Transverse colon (tissue), 4 donors: ENCODE measurements around the gene FBXO17. TPM values are rescaled to one million over a fixed set of nuclear protein-coding genes. Genes with fewer than 3 reads are reported as not detected.

Experiments
- DNase-seq: peaks from one replicate; pipeline ENCODE4 v3.0.0-alpha.2; 2019
- H3K27ac ChIP-seq, 4 donors: fragments of 200-600 bp; sonication (generic); 2 replicates each; pipeline ENCODE4 v1.5.1; 2016 to 2018; ENCODE audit warnings: inconsistent platforms in 4 of 4
- H3K27me3 ChIP-seq: fragments of 200-600 bp; sonication (generic); 2 replicates; pipeline ENCODE4 v1.5.1; 2017; ENCODE audit warnings: inconsistent platforms
- H3K36me3 ChIP-seq, 4 donors: fragments of 200-600 bp; sonication (generic); 2 replicates each; pipeline ENCODE4 v1.5.1; 2017 to 2019; ENCODE audit warnings: inconsistent platforms in 4 of 4
- H3K4me1 ChIP-seq, 4 donors: fragments of 200-600 bp; sonication (generic); 2 replicates each; pipeline ENCODE4 v1.5.1; 2017 to 2020; ENCODE audit warnings: inconsistent platforms in 4 of 4
- H3K4me3 ChIP-seq, 4 donors: fragments of 200-600 bp; sonication (generic); 1 replicate in 1 of 4; 2 replicates in 3 of 4; pipeline versions ENCODE4 v1.5.1 to v1.6.1; 2017 to 2019; ENCODE audit warnings: inconsistent platforms in 4 of 4
- H3K9me3 ChIP-seq, 2 donors: fragments of 200-600 bp; sonication (generic); 2 replicates each; pipeline ENCODE4 v1.5.1; 2017 to 2019; ENCODE audit warnings: inconsistent platforms in 2 of 2
- EP300 ChIP-seq: sonication (generic); formaldehyde crosslinking; IDR thresholded peaks from one replicate; pipeline ENCODE4 v1.6.1; 2017; ENCODE audit warnings: antibody characterized with exemption, low read depth
- POLR2A ChIP-seq: fragments of 450-650 bp; IDR thresholded peaks from one replicate; pipeline ENCODE4 v1.6.1; 2016; ENCODE audit warnings: antibody characterized with exemption, mild to moderate bottlenecking, moderate library complexity
- POLR2AphosphoS5 ChIP-seq, 3 donors: sonication (generic); formaldehyde crosslinking; IDR thresholded peaks; one replicate each; pipeline ENCODE4 v1.6.1; 2016; ENCODE audit warnings: antibody characterized with exemption in 3 of 3
- WGBS, 2 donors: methylation state at CpG; one replicate each; pipeline ENCODE4 v1.1.5; 2018; ENCODE audit warnings: low coverage in 1 of 2; 5-methylcytosine and 5-hydroxymethylcytosine counted together
- in situ Hi-C, 4 donors: fragments of 200-750 bp; cut with MboI; loops; one replicate each; pipeline versions ENCODE4 v1.15.0 to v1.15.1; 2017; ENCODE audit warnings: low sequenced_read_pairs in 3 of 4, low pct_ligation_motif_present in 1 of 4, low pct_unique_long_range_greater_than_20kb in 1 of 4
- intact Hi-C: fragments of 100-400 bp; cut with DNase I; formaldehyde crosslinking; loops from one replicate; pipeline ENCODE4 v1.15.1; 2023; ENCODE audit warnings: low total_unique reads
- total RNA-seq, 4 donors: library from RNA; depleted of rRNA; stranded (reverse); fragments of >200 nt; gene quantifications; one replicate each; pipeline ENCODE4 v1.1.0, GENCODE V29; 2016
- TF ChIP-seq, protein P1 (sequence below), 5 experiments: fragments of 200-600 bp in 3 of 5; fragments of 450-650 bp in 2 of 5; sonication (generic) in 3 of 5; IDR thresholded peaks; 1 replicate in 2 of 5; 2 replicates in 3 of 5; pipeline ENCODE4 v1.5.1; 2016 to 2017; ENCODE audit warnings: antibody characterized with exemption in 5 of 5, inconsistent platforms in 3 of 5, mild to moderate bottlenecking in 2 of 5, moderate library complexity in 1 of 5

The FBXO17 gene
- total RNA-seq, 4 donors from 2014 or later: 2.2 to 7.8 (median 2.4) TPM

DNA sequence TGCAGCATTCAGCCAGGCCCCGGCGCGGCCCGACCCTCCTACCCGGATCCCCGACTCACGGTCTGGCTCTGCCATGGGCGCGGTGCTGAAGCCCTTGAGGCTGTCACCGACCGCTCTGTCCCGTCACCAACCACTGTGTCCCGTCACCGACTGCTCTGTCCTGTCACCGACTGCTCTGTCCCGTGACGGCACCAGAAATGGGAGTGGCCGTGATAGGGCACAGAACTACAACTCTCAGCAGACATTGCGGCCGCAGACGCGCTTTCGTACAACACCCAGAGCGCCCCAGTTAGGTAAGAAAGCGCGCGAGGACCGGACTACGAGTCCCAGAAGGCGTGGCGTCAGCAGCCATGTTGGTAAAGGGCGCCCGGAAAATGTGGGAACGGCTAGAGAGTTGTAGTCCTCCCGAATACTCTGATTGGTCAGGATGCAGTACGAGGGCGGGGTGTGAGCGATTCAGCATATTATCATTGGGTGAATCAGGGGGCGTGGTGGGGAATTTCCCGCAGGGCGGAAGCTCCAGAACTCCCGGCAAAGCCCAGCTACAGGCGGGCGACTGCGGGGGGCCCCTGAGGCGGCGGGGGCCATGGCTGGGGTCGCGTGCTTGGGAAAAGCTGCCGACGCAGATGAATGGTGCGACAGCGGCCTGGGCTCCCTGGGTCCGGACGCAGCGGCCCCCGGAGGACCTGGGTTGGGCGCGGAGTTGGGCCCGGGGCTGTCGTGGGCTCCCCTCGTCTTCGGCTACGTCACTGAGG lies 75.9 kb downstream of the FBXO17 start, which contains the start of the genes NFKBIB and SIRT2:
NFKBIB (plus strand) TSS at position 523 of the 755 bp plus-strand sequence; CDS start at position 587, 64 bp downstream.
SIRT2 (minus strand) TSS at position 172 of the 755 bp plus-strand sequence; CDS start at position 75, 97 bp downstream.
- peak within 1 kb of the TSS; percentile 79 to 95 (median 91) for H3K4me3 ChIP-seq
- H3K4me1 ChIP-seq: peaks cover 7 to 28% (median 20%) of the 10 kb centered on the region in 4 donors
- peak; percentile 100 for DNase-seq
- in situ Hi-C loops: loop anchor here in 1 of 4 donors (10.0 kb wide), 1 partner anchor 155 kb away; the partner anchor contains the start of gene CAPN12
- H3K27me3 ChIP-seq: no peaks in the 10 kb centered on the region
- intact Hi-C loops: no loop called here
- peak; percentile 85 for TF ChIP-seq POLR2A
- peak; percentile 85 to 92 (median 88) for TF ChIP-seq POLR2AphosphoS5 (IDR thresholded peaks at IDR 0.05)
- TF ChIP-seq, protein P1, sequence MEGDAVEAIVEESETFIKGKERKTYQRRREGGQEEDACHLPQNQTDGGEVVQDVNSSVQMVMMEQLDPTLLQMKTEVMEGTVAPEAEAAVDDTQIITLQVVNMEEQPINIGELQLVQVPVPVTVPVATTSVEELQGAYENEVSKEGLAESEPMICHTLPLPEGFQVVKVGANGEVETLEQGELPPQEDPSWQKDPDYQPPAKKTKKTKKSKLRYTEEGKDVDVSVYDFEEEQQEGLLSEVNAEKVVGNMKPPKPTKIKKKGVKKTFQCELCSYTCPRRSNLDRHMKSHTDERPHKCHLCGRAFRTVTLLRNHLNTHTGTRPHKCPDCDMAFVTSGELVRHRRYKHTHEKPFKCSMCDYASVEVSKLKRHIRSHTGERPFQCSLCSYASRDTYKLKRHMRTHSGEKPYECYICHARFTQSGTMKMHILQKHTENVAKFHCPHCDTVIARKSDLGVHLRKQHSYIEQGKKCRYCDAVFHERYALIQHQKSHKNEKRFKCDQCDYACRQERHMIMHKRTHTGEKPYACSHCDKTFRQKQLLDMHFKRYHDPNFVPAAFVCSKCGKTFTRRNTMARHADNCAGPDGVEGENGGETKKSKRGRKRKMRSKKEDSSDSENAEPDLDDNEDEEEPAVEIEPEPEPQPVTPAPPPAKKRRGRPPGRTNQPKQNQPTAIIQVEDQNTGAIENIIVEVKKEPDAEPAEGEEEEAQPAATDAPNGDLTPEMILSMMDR (IDR thresholded peaks at IDR 0.05): no peak
- 0% methylated on average over 53 of the region's 64 CpGs; no CpG with 5 or more reads in 1 of the 2 donors for WGBS, 2 donors
- H3K9me3 ChIP-seq: no peaks in the 10 kb centered on the region
- no peaks in the 10 kb centered on the region for H3K36me3 ChIP-seq
- peak within 1 kb of the TSS; percentile 91 to 94 (median 93) for H3K27ac ChIP-seq

DNA sequence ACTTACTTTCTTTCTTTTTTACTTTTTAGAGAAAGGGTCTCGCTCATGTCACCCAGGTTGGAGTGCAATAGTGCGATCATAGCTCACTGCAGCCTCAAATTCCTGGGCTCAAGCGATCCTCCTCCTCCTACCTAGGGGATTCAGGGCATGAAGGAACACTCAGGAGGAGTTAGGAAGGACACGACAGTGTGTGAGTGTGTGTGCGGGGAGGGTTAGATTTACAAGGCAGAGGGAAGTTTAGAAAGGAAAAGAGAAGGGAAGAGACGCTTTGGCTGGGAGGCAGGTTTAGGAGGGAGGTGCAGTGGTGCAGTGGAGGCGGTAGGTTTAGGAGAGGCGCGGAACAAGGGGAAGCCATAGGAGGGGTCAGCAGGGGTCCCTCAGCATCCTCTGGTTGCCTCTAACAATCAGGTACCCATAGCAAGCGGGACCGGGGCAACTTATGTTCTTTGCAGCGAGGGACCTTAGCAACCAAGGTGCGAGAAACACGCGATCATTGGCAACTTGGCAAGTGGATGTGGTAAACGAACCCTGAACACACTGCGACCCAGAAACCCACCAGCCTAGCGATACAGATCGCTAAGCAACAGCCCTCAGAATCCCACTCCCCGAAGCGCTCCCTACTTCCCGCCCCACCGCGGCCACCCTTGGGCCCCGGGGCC lies 76.6 kb downstream of the FBXO17 start:
- TF ChIP-seq, protein P1 (IDR thresholded peaks at IDR 0.05): no peak
- TF ChIP-seq POLR2A (no peak), EP300 (no peak), POLR2AphosphoS5 (IDR thresholded peaks at IDR 0.05) (no peak)
- H3K36me3 ChIP-seq: no peaks in the 10 kb centered on the region
- H3K9me3 ChIP-seq: no peaks in the 10 kb centered on the region
- DNase-seq: no peak
- 6 to 13% methylated on average over 10 to 25 of the region's 25 CpGs for WGBS, 2 donors
- H3K27ac ChIP-seq: peak overlapping the region; percentile 86 to 91 (median 91)
- H3K4me1 ChIP-seq: peaks cover 7 to 28% (median 20%) of the 10 kb centered on the region in 4 donors
- peak overlapping the region; percentile 79 to 95 (median 91) for H3K4me3 ChIP-seq
- in situ Hi-C loops: loop anchor here in 1 of 4 donors (10.0 kb wide), 1 partner anchor 154 kb away; the partner anchor contains the start of gene CAPN12
- H3K27me3 ChIP-seq: no peaks in the 10 kb centered on the region
- intact Hi-C loops: no loop called here

- Histone ChIP-seq H3K4me1 (peaks cover 7 to 13% (median 10%) of the 10 kb centered on the region in 4 donors), H3K27me3 (no peaks in the 10 kb centered on the region), H3K4me3 (no peak overlapping the region), H3K9me3 (no peaks in the 10 kb centered on the region), H3K27ac (no peak overlapping the region), H3K36me3 (peaks cover 0 to 2% (median 0%) of the 10 kb centered on the region in 4 donors)
- intact Hi-C loops (no loop called here), in situ Hi-C loops (loop anchor here in 1 of 4 donors (10.0 kb wide), 1 partner anchor 150 kb away; the partner anchor contains the start of gene CAPN12)
- DNase-seq: no peak
- WGBS, 2 donors: 71 to 77% methylated on average over 6 to 9 of the region's 9 CpGs
- no peak for TF ChIP-seq POLR2A
- TF ChIP-seq POLR2AphosphoS5 (IDR thresholded peaks at IDR 0.05): no peak
- TF ChIP-seq, protein P1 (IDR thresholded peaks at IDR 0.05): no peak
- TF ChIP-seq EP300: no peak
These were observed 80.6 kb downstream of the FBXO17 start for GRCh38 chr19:38894968-38895367.

DNA sequence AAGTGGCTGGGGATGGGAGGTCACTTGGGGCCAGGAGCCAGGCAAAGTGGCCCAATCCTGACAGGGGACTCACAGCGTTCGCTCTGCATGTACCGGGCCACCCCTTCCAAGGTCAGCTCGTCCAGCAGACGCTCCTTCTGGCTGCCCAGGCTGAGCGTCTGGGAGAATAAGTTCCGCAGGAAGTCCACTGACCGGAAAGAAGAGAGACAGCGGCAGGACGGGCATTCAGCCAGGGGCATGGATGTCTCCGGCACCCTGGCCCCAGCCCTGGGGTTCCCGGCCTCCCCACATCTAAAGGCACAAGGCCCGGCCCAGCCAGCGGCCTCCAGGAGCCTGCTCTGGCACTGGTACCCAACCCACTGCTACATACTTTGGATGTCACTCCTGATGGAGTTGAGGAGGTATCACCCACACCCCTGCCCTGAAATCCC lies 82.2 kb downstream of the FBXO17 start:
- peaks cover 3 to 6% (median 5%) of the 10 kb centered on the region in 4 donors for H3K4me1 ChIP-seq
- H3K9me3 ChIP-seq: no peaks in the 10 kb centered on the region
- no peak overlapping the region for H3K4me3 ChIP-seq
- no peaks in the 10 kb centered on the region for H3K27me3 ChIP-seq
- intact Hi-C loops (no loop called here), in situ Hi-C loops (loop anchor here in 1 of 4 donors (10.0 kb wide), 1 partner anchor 149 kb away; the partner anchor contains the start of gene CAPN12)
- WGBS, 2 donors: 93% methylated on average over 14 of the region's 14 CpGs; no CpG with 5 or more reads in 1 of the 2 donors
- H3K27ac ChIP-seq: no peak overlapping the region
- TF ChIP-seq EP300 (no peak), POLR2A (no peak), POLR2AphosphoS5 (IDR thresholded peaks at IDR 0.05) (no peak)
- TF ChIP-seq, protein P1 (IDR thresholded peaks at IDR 0.05): no peak
- no peak for DNase-seq
- H3K36me3 ChIP-seq: peaks cover 0 to 18% (median 7%) of the 10 kb centered on the region in 4 donors
